ENCODE data around the gene LAMP5.

DNA sequence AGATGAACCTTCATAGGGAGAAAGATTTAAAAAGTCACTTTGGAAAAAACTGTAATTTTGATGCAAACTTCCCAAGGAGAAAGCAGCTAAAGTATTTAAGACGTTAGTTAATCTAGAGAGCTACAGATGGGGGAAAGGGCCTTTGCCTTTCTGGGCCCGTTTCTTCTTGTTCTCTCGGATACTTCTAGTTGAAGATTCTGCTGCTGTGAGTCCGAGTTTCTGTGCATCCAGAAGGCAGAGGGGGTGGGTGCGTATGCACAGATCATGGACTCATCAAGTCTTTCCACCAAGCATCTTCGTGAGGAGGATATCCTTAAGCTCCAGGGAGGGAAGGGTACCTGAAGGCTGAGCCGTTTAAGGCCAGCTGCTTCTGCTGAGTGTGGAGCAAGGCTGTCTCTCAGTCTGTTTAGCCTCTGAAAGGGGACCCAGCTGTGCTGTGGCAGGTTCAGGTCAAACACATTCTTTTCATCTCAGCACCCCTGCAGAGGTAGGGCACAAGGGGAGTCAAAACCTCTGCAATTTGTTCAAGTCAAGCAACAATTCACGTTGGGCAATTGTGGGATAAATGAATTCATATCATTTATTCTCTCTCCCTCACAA lies 4.3 kb downstream of the LAMP5 start:
- TF ChIP-seq MXI1 (IDR thresholded peaks at IDR 0.05; ENCODE audit: borderline replicate concordance, low read depth, low read length), result no peak
- TF ChIP-seq, protein P1, sequence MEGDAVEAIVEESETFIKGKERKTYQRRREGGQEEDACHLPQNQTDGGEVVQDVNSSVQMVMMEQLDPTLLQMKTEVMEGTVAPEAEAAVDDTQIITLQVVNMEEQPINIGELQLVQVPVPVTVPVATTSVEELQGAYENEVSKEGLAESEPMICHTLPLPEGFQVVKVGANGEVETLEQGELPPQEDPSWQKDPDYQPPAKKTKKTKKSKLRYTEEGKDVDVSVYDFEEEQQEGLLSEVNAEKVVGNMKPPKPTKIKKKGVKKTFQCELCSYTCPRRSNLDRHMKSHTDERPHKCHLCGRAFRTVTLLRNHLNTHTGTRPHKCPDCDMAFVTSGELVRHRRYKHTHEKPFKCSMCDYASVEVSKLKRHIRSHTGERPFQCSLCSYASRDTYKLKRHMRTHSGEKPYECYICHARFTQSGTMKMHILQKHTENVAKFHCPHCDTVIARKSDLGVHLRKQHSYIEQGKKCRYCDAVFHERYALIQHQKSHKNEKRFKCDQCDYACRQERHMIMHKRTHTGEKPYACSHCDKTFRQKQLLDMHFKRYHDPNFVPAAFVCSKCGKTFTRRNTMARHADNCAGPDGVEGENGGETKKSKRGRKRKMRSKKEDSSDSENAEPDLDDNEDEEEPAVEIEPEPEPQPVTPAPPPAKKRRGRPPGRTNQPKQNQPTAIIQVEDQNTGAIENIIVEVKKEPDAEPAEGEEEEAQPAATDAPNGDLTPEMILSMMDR (CRISPR knock-in tag; IDR thresholded peaks at IDR 0.05), result no peak
- no peak for TF ChIP-seq POLR2AphosphoS5 (IDR thresholded peaks at IDR 0.05; ENCODE audit: low read depth, low read length)
- no peak for TF ChIP-seq ZBTB1 (CRISPR knock-in tag; IDR thresholded peaks at IDR 0.05; ENCODE audit: borderline replicate concordance)
- no peak for TF ChIP-seq TRIM24 (CRISPR knock-in tag; IDR thresholded peaks at IDR 0.05)
- no peak for TF ChIP-seq TAF1 (CRISPR knock-in tag; IDR thresholded peaks at IDR 0.05)
- no peak for TF ChIP-seq NCOR1 (IDR thresholded peaks at IDR 0.05; ENCODE audit: borderline replicate concordance, low read length)
- TF ChIP-seq RORA (CRISPR knock-in tag; IDR thresholded peaks at IDR 0.05), result no peak
- TF ChIP-seq POLR2A (IDR thresholded peaks at IDR 0.05; ENCODE audit: insufficient read depth in 1 of 2, low read depth in 2 of 2, low read length in 2 of 2), result no peak
- TF ChIP-seq SMC3 (IDR thresholded peaks at IDR 0.05; ENCODE audit: low read length), result no peak
- TF ChIP-seq, protein P2, sequence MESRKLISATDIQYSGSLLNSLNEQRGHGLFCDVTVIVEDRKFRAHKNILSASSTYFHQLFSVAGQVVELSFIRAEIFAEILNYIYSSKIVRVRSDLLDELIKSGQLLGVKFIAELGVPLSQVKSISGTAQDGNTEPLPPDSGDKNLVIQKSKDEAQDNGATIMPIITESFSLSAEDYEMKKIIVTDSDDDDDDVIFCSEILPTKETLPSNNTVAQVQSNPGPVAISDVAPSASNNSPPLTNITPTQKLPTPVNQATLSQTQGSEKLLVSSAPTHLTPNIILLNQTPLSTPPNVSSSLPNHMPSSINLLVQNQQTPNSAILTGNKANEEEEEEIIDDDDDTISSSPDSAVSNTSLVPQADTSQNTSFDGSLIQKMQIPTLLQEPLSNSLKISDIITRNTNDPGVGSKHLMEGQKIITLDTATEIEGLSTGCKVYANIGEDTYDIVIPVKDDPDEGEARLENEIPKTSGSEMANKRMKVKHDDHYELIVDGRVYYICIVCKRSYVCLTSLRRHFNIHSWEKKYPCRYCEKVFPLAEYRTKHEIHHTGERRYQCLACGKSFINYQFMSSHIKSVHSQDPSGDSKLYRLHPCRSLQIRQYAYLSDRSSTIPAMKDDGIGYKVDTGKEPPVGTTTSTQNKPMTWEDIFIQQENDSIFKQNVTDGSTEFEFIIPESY (CRISPR knock-in tag; IDR thresholded peaks at IDR 0.05), result no peak
- no peak for TF ChIP-seq ZNF501 (CRISPR knock-in tag; IDR thresholded peaks at IDR 0.05)
